ENCODE data around the gene WDR91.
A peak's percentile ranks its signal among the peaks of the same experiment; 100 is the strongest.
"Not testable (repeated sequence)": the region's sequence is repeated elsewhere in the genome, so short reads cannot be mapped to it uniquely, and the experiment has no call there.

WDR91 gene

DNA sequence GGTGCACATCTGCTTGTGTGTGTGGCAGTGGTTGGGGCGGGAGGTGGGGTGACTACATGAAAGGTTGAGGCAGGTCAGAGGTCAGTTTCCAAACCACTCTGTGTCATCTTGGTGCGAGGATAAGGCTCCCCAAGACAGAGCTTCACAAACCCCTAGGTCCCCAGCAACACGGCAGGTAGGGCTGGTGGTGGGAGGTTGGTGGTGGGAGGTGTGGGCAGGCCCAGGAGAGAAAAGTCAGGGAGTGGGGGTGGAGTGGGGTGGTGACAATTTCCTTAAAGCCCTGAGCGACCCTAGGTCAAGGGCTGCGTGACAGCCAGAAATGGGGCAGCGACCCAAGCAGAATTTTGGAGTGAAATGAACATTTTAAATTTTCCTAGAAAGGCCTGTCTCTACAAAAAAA lies 20.8 kb upstream of the WDR91 start:
- Histone ChIP-seq H3K36me3 (ENCODE audit: control insufficient read depth, insufficient read depth, low read length) (no peaks in the 10 kb centered on the region), H3K27ac (ENCODE audit: low read depth, low read length) (no peak overlapping the region)

DNA sequence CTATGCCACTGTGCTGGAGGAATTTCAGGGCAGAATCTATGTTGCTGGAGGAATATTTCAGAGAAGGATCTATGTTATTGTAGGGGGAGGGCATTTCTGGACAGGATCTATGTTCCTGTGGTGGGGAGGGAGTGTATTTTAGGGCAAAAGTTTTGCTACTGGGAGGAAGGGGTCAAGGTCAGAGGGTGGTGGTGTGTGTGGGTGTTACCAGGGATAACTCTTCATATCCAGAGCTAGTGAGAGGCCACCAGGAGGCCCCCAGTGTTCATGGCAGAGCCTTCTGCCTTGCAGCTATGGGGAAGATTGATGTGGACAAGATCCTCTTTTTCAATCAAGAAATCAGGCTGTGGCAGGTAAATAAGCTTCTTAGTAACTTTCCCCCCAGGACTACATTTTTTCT lies 20.4 kb upstream of the WDR91 start:
- H3K4me3 ChIP-seq (ENCODE audit: low read depth, low read length), result no peak overlapping the region
- no peaks in the 10 kb centered on the region for H3K9me3 ChIP-seq (ENCODE audit: control insufficient read depth, insufficient read depth, low read length)
- no peaks in the 10 kb centered on the region for H3K4me1 ChIP-seq (ENCODE audit: control insufficient read depth, insufficient read depth, low read length)
- no peaks in the 10 kb centered on the region for H3K27me3 ChIP-seq (ENCODE audit: control insufficient read depth, insufficient read depth, low read length)
- no peaks in the 10 kb centered on the region for H3K36me3 ChIP-seq (ENCODE audit: control insufficient read depth, insufficient read depth, low read length)
- no peak overlapping the region for H3K27ac ChIP-seq (ENCODE audit: low read depth, low read length)
- H3K9ac ChIP-seq (ENCODE audit: low read depth, low read length), result no peak overlapping the region

More for the DNA sequence above, 20.8 kb upstream of the WDR91 start:
- Histone ChIP-seq H3K27me3 (ENCODE audit: control insufficient read depth, insufficient read depth, low read length) (no peaks in the 10 kb centered on the region), H3K4me1 (ENCODE audit: control insufficient read depth, insufficient read depth, low read length) (no peaks in the 10 kb centered on the region), H3K9me3 (ENCODE audit: control insufficient read depth, insufficient read depth, low read length) (no peaks in the 10 kb centered on the region), H3K9ac (ENCODE audit: low read depth, low read length) (no peak overlapping the region), H3K4me3 (ENCODE audit: low read depth, low read length) (no peak overlapping the region)

DNA sequence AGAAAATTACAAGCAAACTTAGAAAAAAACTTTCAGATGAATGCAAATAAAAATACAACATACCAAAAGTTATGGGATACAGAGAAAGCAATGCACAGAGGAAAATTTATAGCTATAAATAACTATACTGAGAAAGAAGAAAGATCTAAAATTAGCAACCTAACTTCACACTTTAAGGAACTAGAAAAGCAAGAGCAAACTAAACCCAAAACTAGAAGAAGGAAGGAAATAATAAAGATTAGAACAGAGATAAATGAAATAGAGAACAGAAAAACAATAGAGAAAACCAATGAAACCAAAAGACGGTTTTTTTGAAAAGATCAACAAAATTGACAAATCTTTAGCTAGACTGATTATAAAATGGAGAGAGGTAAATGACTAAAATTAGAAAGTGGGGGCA lies 12.7 kb upstream of the WDR91 start:
- H3K4me1 ChIP-seq (ENCODE audit: control insufficient read depth, insufficient read depth, low read length), result peaks cover 7% of the 10 kb centered on the region
- H3K9ac ChIP-seq (ENCODE audit: low read depth, low read length), result no peak overlapping the region
- no peaks in the 10 kb centered on the region for H3K27me3 ChIP-seq (ENCODE audit: control insufficient read depth, insufficient read depth, low read length)
- no peaks in the 10 kb centered on the region for H3K36me3 ChIP-seq (ENCODE audit: control insufficient read depth, insufficient read depth, low read length)
- H3K9me3 ChIP-seq (ENCODE audit: control insufficient read depth, insufficient read depth, low read length), result no peaks in the 10 kb centered on the region
- no peak overlapping the region for H3K4me3 ChIP-seq (ENCODE audit: low read depth, low read length)
- no peak overlapping the region for H3K27ac ChIP-seq (ENCODE audit: low read depth, low read length)

DNA sequence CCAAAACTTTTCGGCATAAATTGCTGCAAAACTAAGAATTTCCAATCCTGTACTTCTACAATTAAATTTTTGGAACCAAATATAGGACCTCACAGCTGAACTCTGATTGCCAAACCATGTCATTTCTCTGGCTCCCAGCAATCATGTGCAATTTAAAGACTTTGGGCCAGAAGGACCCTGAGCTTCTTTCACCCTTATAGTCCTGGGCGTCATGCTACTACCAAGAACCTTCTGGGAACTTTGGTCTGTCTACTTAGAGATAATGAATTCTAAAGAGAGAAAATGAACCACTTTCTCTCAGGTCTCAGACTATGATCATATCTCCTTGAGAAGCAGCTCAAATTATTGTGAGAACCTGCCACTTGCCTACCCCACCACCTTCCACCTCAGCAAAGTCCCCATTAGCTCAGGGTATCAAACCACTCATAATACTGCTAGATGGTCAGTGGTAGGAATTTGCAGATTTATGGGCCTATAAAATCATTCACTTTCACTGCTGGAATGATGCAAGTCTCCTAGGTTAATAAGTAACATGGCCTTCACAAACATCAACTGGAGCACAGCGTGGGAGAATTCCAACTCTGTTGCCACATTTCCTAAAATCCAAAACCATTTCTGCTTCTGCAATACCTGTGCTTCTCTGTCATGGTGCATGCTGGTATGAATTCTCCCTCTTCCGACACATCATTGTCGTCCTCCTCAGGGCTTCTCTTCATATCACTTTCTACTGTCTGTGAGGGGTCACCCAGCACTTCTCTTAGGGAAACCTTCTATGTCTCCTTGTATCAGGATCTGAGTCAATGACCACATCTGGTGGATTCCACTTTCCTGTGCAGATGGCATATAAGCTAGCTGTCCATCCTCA lies 6.6 kb upstream of the WDR91 start:
- Histone ChIP-seq H3K27ac (ENCODE audit: low read depth, low read length) (no peak overlapping the region), H3K36me3 (ENCODE audit: control insufficient read depth, insufficient read depth, low read length) (no peaks in the 10 kb centered on the region), H3K4me3 (ENCODE audit: low read depth, low read length) (no peak overlapping the region), H3K9ac (ENCODE audit: low read depth, low read length) (no peak overlapping the region), H3K9me3 (ENCODE audit: control insufficient read depth, insufficient read depth, low read length) (no peaks in the 10 kb centered on the region), H3K4me1 (ENCODE audit: control insufficient read depth, insufficient read depth, low read length) (peaks cover 7% of the 10 kb centered on the region), H3K27me3 (ENCODE audit: control insufficient read depth, insufficient read depth, low read length) (no peaks in the 10 kb centered on the region)

- no peak overlapping the region for H3K27ac ChIP-seq (ENCODE audit: low read depth, low read length)
- peaks cover 2% of the 10 kb centered on the region; the same call in 1 of the 2 replicates for H3K4me1 ChIP-seq (ENCODE audit: control insufficient read depth, insufficient read depth, low read length)
- no peak overlapping the region for H3K4me3 ChIP-seq (ENCODE audit: low read depth, low read length)
- H3K27me3 ChIP-seq (ENCODE audit: control insufficient read depth, insufficient read depth, low read length), result peaks cover 4% of the 10 kb centered on the region
- H3K9ac ChIP-seq (ENCODE audit: low read depth, low read length), result no peak overlapping the region
- H3K36me3 ChIP-seq (ENCODE audit: control insufficient read depth, insufficient read depth, low read length), result no peaks in the 10 kb centered on the region
- no peaks in the 10 kb centered on the region for H3K9me3 ChIP-seq (ENCODE audit: control insufficient read depth, insufficient read depth, low read length)
These were observed 4.4 kb upstream of the WDR91 start for GRCh38 chr7:135215698-135216097.

- Histone ChIP-seq H3K9me3 (ENCODE audit: control insufficient read depth, insufficient read depth, low read length) (no peaks in the 10 kb centered on the region), H3K27ac (ENCODE audit: low read depth, low read length) (no peak overlapping the region), H3K36me3 (ENCODE audit: control insufficient read depth, insufficient read depth, low read length) (no peaks in the 10 kb centered on the region), H3K27me3 (ENCODE audit: control insufficient read depth, insufficient read depth, low read length) (peaks cover 9% of the 10 kb centered on the region), H3K4me1 (ENCODE audit: control insufficient read depth, insufficient read depth, low read length) (peaks cover 4% of the 10 kb centered on the region; the same call in 1 of the 2 replicates), H3K9ac (ENCODE audit: low read depth, low read length) (no peak overlapping the region), H3K4me3 (ENCODE audit: low read depth, low read length) (no peak overlapping the region)
These were observed 3.9 kb upstream of the WDR91 start for GRCh38 chr7:135215180-135215579.

DNA sequence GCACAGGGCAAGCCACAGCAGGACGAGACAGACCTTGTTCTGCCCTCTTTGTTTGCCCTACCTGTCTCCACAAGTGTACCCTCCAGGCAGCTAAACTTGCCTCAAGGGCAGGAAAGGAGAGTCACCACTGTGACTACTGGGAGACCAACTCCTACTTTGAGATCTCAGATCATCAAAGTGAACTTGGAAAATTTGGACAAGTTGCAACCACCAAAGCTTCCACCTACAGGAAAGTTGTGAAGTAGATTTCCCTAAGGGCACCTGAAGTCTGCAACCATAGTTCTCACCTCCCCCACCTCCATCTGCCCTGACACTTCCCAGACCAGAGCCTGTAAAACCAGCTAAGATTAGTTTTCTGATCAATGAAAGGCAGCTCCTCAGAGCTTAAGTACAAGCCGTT lies 2.5 kb upstream of the WDR91 start:
- peaks cover 4% of the 10 kb centered on the region; the same call in 1 of the 2 replicates for H3K4me1 ChIP-seq (ENCODE audit: control insufficient read depth, insufficient read depth, low read length)
- no peaks in the 10 kb centered on the region for H3K36me3 ChIP-seq (ENCODE audit: control insufficient read depth, insufficient read depth, low read length)
- no peak overlapping the region for H3K4me3 ChIP-seq (ENCODE audit: low read depth, low read length)

DNA sequence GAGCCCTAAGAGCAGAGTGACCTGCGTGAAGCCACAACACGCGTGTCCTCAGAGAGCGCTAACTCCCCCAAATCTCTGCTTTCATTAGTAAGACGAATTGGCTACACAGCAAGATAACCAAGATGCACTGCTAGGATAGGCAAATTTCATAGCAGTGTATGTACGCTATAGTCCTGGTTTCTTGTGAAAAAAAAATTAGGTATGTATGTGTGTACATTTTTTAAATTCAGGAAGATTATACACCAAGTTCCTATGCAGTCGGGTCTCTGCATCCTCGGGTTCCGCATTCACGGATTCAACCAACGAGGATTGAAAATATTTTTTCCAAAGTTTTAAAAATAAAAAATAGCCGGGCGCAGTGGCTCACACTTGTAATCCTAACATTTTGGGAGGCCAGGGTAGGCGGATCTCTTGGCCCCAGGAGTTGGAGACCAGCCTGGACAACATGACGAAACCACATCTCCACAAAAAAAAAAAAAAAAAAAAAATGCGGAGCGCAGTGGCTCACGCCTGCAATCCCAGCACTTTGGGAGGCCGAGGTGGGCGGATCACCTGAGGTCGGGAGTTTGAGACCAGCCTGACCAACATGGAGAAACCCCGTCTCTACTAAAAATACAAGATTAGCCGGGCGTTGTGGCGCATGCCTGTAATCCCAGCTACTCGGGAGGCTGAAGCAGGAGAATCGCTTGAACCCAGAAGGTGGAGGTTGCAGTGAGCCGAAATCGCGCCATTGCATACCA lies 790 bp upstream of the WDR91 start:
- not testable (repeated sequence) for H3K4me1 ChIP-seq (ENCODE audit: control insufficient read depth, insufficient read depth, low read length); H3K27me3 ChIP-seq (ENCODE audit: control insufficient read depth, insufficient read depth, low read length); H3K36me3 ChIP-seq (ENCODE audit: control insufficient read depth, insufficient read depth, low read length); H3K9me3 ChIP-seq (ENCODE audit: control insufficient read depth, insufficient read depth, low read length)
- Histone ChIP-seq H3K27ac (ENCODE audit: low read depth, low read length) (peak overlapping the region; percentile 70), H3K9ac (ENCODE audit: low read depth, low read length) (peak overlapping the region; percentile 71), H3K4me3 (ENCODE audit: low read depth, low read length) (peak overlapping the region; percentile 87)

More for the DNA sequence above, 2.5 kb upstream of the WDR91 start:
- no peak overlapping the region for H3K27ac ChIP-seq (ENCODE audit: low read depth, low read length)
- H3K27me3 ChIP-seq (ENCODE audit: control insufficient read depth, insufficient read depth, low read length), result peaks cover 9% of the 10 kb centered on the region
- no peak overlapping the region for H3K9ac ChIP-seq (ENCODE audit: low read depth, low read length)
- H3K9me3 ChIP-seq (ENCODE audit: control insufficient read depth, insufficient read depth, low read length), result no peaks in the 10 kb centered on the region

- Histone ChIP-seq H3K4me1 (ENCODE audit: control insufficient read depth, insufficient read depth, low read length) (peaks cover 4% of the 10 kb centered on the region; the same call in 1 of the 2 replicates), H3K4me3 (ENCODE audit: low read depth, low read length) (peak overlapping the region; percentile 87), H3K9ac (ENCODE audit: low read depth, low read length) (peak overlapping the region; percentile 65; the same call in 1 of the 2 replicates), H3K27ac (ENCODE audit: low read depth, low read length) (no peak overlapping the region), H3K27me3 (ENCODE audit: control insufficient read depth, insufficient read depth, low read length) (peaks cover 9% of the 10 kb centered on the region), H3K36me3 (ENCODE audit: control insufficient read depth, insufficient read depth, low read length) (peaks cover 4% of the 10 kb centered on the region; the same call in 1 of the 2 replicates), H3K9me3 (ENCODE audit: control insufficient read depth, insufficient read depth, low read length) (no peaks in the 10 kb centered on the region)
These were observed 493 bp downstream of the WDR91 start for GRCh38 chr7:135210888-135211178.

DNA sequence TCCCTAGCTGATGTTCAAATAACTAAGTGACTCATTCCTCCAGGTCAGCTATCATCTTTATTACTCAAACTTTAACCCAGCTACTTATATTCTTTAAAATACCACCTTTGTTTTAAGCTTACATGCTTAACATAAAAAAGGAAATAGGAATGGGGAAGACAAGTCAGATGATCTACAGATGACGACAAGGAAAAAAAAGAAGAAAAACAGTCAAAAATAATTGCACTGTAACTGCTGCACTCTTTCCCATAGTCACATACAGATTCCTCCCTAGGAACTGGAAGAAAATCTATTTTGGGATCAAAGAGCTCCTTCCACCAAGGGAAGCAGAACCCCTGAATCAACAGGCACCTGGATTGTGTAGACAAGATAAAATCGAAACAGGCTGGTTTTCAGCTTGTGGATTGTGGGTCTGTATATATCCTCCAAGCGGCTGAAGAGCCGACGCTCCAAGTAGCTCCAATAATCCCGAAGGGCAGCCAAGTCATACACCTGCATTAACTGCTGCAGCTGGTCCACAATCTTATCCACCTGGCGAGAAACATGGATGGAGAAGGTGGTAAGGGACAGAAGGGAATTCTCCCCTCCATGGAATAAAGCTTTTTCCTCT lies 2.0 kb downstream of the WDR91 start:
- Histone ChIP-seq H3K36me3 (ENCODE audit: control insufficient read depth, insufficient read depth, low read length) (peaks cover 10% of the 10 kb centered on the region), H3K27ac (ENCODE audit: low read depth, low read length) (no peak overlapping the region), H3K9ac (ENCODE audit: low read depth, low read length) (no peak overlapping the region), H3K27me3 (ENCODE audit: control insufficient read depth, insufficient read depth, low read length) (peaks cover 9% of the 10 kb centered on the region), H3K4me1 (ENCODE audit: control insufficient read depth, insufficient read depth, low read length) (peaks cover 4% of the 10 kb centered on the region; the same call in 1 of the 2 replicates), H3K9me3 (ENCODE audit: control insufficient read depth, insufficient read depth, low read length) (no peaks in the 10 kb centered on the region), H3K4me3 (ENCODE audit: low read depth, low read length) (no peak overlapping the region)

All from HUES48 (cell line).